Measurements from ENCODE around the gene TSPAN9.

Gene TSPAN9

DNA sequence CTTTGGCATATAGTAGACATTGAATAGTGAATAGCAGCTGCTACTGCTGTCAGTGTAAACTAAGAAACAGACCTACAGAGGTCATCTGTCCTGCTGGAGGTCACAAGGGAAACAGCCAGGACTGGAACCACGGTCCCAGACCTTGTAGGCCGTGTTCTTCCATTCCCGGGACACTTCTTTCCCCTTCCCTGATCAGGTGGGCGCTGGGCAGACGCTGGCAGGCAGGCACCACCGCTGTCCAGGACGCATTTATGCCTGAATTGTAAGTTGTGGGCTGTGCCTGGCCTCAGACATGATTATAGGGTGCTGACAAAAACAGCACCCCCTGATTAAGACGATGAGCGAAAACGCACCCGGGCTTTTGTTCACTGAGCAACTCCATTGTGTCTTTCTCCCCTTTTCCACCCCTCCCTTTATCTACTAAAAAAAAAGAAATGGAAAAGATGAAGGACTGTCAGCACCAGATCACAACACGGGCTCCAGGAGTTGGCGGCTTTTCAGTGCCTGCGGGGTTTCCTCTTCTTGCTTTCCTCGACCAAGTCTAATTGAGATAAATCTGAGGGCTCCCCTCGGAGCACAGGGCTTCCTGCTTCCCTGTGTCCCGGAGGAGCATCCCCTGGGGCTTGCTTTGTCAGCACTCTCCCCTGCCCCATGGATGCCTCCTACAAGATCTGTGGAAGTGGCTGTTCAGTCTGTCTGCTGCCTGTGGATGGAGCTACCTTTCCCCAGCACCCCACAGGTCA lies 80.6 kb downstream of the TSPAN9 start:
- Histone ChIP-seq H3K9me2 (ENCODE audit: low read depth, low read length) (no peaks in the 10 kb centered on the region), H2AFZ (ENCODE audit: low read length) (no peak overlapping the region), H3K27ac (ENCODE audit: low read depth, low read length, poor library complexity, severe bottlenecking) (no peak overlapping the region), H3K79me2 (ENCODE audit: insufficient read depth, low read length) (no peaks in the 10 kb centered on the region), H3K27me3 (ENCODE audit: insufficient read depth, low read length) (peaks cover 4% of the 10 kb centered on the region; the same call in 1 of the 2 replicates), H3K36me3 (ENCODE audit: insufficient read depth, low read length) (no peaks in the 10 kb centered on the region), H3K9me3 (ENCODE audit: low read length) (no peaks in the 10 kb centered on the region), H3K4me3 (ENCODE audit: low read depth, low read length, poor library complexity, severe bottlenecking) (no peak overlapping the region), H3K4me2 (ENCODE audit: low read length) (no peak overlapping the region), H3F3A (ENCODE audit: insufficient read depth, low read length) (no peaks in the 10 kb centered on the region), H3K4me1 (ENCODE audit: insufficient read depth, low read length, severe bottlenecking) (no peaks in the 10 kb centered on the region), H4K20me1 (ENCODE audit: insufficient read depth, low read length) (no peaks in the 10 kb centered on the region), H3K9ac (ENCODE audit: low read length) (no peak overlapping the region)
- TF ChIP-seq EZH2 (IDR thresholded peaks at IDR 0.05; ENCODE audit: borderline replicate concordance, low read length), result no peak
- TF ChIP-seq CTCF (IDR thresholded peaks at IDR 0.05; ENCODE audit: low read length), result no peak

GRCh38 chr12:3158851-3159465 lies 81.8 kb downstream of the TSPAN9 start:
- H3K4me2 ChIP-seq (ENCODE audit: low read length), result no peak overlapping the region
- peaks cover 6% of the 10 kb centered on the region; the same call in 1 of the 2 replicates for H3K27me3 ChIP-seq (ENCODE audit: insufficient read depth, low read length)
- no peak overlapping the region for H3K27ac ChIP-seq (ENCODE audit: low read depth, low read length, poor library complexity, severe bottlenecking)
- H2AFZ ChIP-seq (ENCODE audit: low read length), result no peak overlapping the region
- H3K9me2 ChIP-seq (ENCODE audit: low read depth, low read length), result no peaks in the 10 kb centered on the region
- H3K4me3 ChIP-seq (ENCODE audit: low read depth, low read length, poor library complexity, severe bottlenecking), result no peak overlapping the region
- no peak for TF ChIP-seq EZH2 (IDR thresholded peaks at IDR 0.05; ENCODE audit: borderline replicate concordance, low read length)
- no peak for TF ChIP-seq CTCF (IDR thresholded peaks at IDR 0.05; ENCODE audit: low read length)
- H3K9ac ChIP-seq (ENCODE audit: low read length), result no peak overlapping the region
- H4K20me1 ChIP-seq (ENCODE audit: insufficient read depth, low read length), result no peaks in the 10 kb centered on the region
- H3K36me3 ChIP-seq (ENCODE audit: insufficient read depth, low read length), result no peaks in the 10 kb centered on the region
- no peaks in the 10 kb centered on the region for H3K9me3 ChIP-seq (ENCODE audit: low read length)
- no peaks in the 10 kb centered on the region for H3F3A ChIP-seq (ENCODE audit: insufficient read depth, low read length)
- H3K4me1 ChIP-seq (ENCODE audit: insufficient read depth, low read length, severe bottlenecking), result no peaks in the 10 kb centered on the region
- H3K79me2 ChIP-seq (ENCODE audit: insufficient read depth, low read length), result no peaks in the 10 kb centered on the region

DNA sequence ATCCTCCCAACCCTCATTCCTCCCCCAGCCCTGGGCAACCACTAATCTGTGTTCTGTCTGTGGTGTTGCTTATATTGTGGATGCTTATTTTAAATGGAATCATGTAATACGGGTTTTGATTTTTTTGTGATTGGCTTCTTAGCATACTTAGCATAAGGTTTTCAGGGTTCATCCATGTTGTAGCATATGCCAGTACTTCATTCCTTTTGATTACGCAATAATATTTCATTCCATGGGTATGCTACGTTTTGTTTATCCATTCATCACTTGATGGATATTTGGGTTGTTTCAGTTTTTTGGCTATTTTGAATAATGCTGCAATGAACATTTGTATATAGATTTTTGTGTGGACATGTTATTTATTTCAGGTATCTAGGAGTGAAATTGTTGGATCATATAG lies 82.9 kb downstream of the TSPAN9 start:
- no peak overlapping the region for H3K9ac ChIP-seq (ENCODE audit: low read length)
- H3K9me2 ChIP-seq (ENCODE audit: low read depth, low read length), result no peaks in the 10 kb centered on the region
- TF ChIP-seq CTCF (IDR thresholded peaks at IDR 0.05; ENCODE audit: low read length) (no peak), EZH2 (IDR thresholded peaks at IDR 0.05; ENCODE audit: borderline replicate concordance, low read length) (no peak)
- H3K4me3 ChIP-seq (ENCODE audit: low read depth, low read length, poor library complexity, severe bottlenecking), result no peak overlapping the region
- H3K9me3 ChIP-seq (ENCODE audit: low read length), result no peaks in the 10 kb centered on the region
- no peak overlapping the region for H3K4me2 ChIP-seq (ENCODE audit: low read length)
- no peaks in the 10 kb centered on the region for H3K79me2 ChIP-seq (ENCODE audit: insufficient read depth, low read length)
- no peaks in the 10 kb centered on the region for H3F3A ChIP-seq (ENCODE audit: insufficient read depth, low read length)
- no peak overlapping the region for H2AFZ ChIP-seq (ENCODE audit: low read length)
- H3K27me3 ChIP-seq (ENCODE audit: insufficient read depth, low read length), result peaks cover 9% of the 10 kb centered on the region; the same call in 1 of the 2 replicates
- H3K36me3 ChIP-seq (ENCODE audit: insufficient read depth, low read length), result no peaks in the 10 kb centered on the region
- H3K4me1 ChIP-seq (ENCODE audit: insufficient read depth, low read length, severe bottlenecking), result no peaks in the 10 kb centered on the region
- no peaks in the 10 kb centered on the region for H4K20me1 ChIP-seq (ENCODE audit: insufficient read depth, low read length)
- H3K27ac ChIP-seq (ENCODE audit: low read depth, low read length, poor library complexity, severe bottlenecking), result no peak overlapping the region

Measured in OCI-LY1 (cell line).